ENCODE measurements around the gene TTLL11. TPM values are rescaled to one million over a fixed set of nuclear protein-coding genes. Genes with fewer than 3 reads are reported as not detected.

The TTLL11 gene
- total RNA-seq, 1 donor = 6.2 TPM

- no peak overlapping the region for H3K4me3 ChIP-seq (ENCODE audit: insufficient read depth, low read length)
- peaks cover 8% of the 10 kb centered on the region for H4K20me1 ChIP-seq (ENCODE audit: insufficient read depth, low read length)
- TF ChIP-seq CTCF (IDR thresholded peaks at IDR 0.05; ENCODE audit: extremely low read depth, low read depth, low read length) = no peak
- H3K36me3 ChIP-seq (ENCODE audit: insufficient read depth, low read length) = no peaks in the 10 kb centered on the region
- H3K27ac ChIP-seq (ENCODE audit: low read depth, low read length) = no peak overlapping the region
- H2AFZ ChIP-seq (ENCODE audit: low read length) = no peak overlapping the region
- no peaks in the 10 kb centered on the region for H3K27me3 ChIP-seq (ENCODE audit: insufficient read depth, low read length)
- no peaks in the 10 kb centered on the region for H3K9me3 ChIP-seq (ENCODE audit: low read depth, low read length)
- no peak overlapping the region for H3K4me2 ChIP-seq (ENCODE audit: insufficient read depth, low read length)
- H3K79me2 ChIP-seq (ENCODE audit: insufficient read depth, low read length) = no peaks in the 10 kb centered on the region
- peaks cover 18% of the 10 kb centered on the region for H3K4me1 ChIP-seq (ENCODE audit: insufficient read depth, low read length)
- DNase-seq (ENCODE audit: insufficient read length, low spot score, missing footprints) = no peak
These were observed 56.7 kb downstream of the TTLL11 start for GRCh38 chr9:122036408-122036807.

- no peaks in the 10 kb centered on the region for H3K36me3 ChIP-seq (ENCODE audit: insufficient read depth, low read length)
- no peaks in the 10 kb centered on the region for H3K27me3 ChIP-seq (ENCODE audit: insufficient read depth, low read length)
- no peaks in the 10 kb centered on the region for H3K79me2 ChIP-seq (ENCODE audit: insufficient read depth, low read length)
- peaks cover 11% of the 10 kb centered on the region for H3K4me1 ChIP-seq (ENCODE audit: insufficient read depth, low read length)
- no peak for DNase-seq (ENCODE audit: insufficient read length, low spot score, missing footprints)
- peaks cover 5% of the 10 kb centered on the region for H4K20me1 ChIP-seq (ENCODE audit: insufficient read depth, low read length)
- H3K4me3 ChIP-seq (ENCODE audit: insufficient read depth, low read length) = no peak overlapping the region
- H3K4me2 ChIP-seq (ENCODE audit: insufficient read depth, low read length) = peak overlapping the region; percentile 14
- H2AFZ ChIP-seq (ENCODE audit: low read length) = no peak overlapping the region
- TF ChIP-seq CTCF (IDR thresholded peaks at IDR 0.05; ENCODE audit: extremely low read depth, low read depth, low read length) = no peak
- no peaks in the 10 kb centered on the region for H3K9me3 ChIP-seq (ENCODE audit: low read depth, low read length)
- no peak overlapping the region for H3K27ac ChIP-seq (ENCODE audit: low read depth, low read length)
These were observed 59.2 kb downstream of the TTLL11 start for GRCh38 chr9:122033775-122034373.

DNA sequence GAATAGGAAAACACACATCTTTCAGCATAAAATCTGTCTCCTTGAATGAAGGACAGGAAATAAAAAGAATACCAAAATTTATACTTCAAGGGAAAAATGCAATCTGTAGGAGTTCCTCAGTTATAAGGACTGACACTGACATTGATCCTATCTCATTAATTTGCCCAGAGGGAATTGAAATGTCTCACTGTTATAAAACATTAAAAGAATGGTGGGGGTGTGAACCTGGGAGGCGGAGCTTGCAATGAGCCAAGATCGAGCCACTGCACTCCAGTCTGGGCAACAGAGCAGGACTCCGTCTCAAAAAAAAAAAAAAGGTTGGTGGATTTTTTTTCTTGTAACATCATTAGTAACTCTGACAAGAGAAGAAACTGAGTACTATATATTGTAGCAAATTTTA, 60.8 kb downstream of the TTLL11 start:
- TF ChIP-seq CTCF (IDR thresholded peaks at IDR 0.05; ENCODE audit: extremely low read depth, low read depth, low read length) = no peak
- H3K4me1 ChIP-seq (ENCODE audit: insufficient read depth, low read length) = peaks cover 11% of the 10 kb centered on the region
- H2AFZ ChIP-seq (ENCODE audit: low read length) = no peak overlapping the region
- DNase-seq (ENCODE audit: insufficient read length, low spot score, missing footprints) = no peak
- H3K27me3 ChIP-seq (ENCODE audit: insufficient read depth, low read length) = no peaks in the 10 kb centered on the region
- peaks cover 5% of the 10 kb centered on the region for H4K20me1 ChIP-seq (ENCODE audit: insufficient read depth, low read length)
- H3K79me2 ChIP-seq (ENCODE audit: insufficient read depth, low read length) = no peaks in the 10 kb centered on the region
- H3K27ac ChIP-seq (ENCODE audit: low read depth, low read length) = no peak overlapping the region
- H3K36me3 ChIP-seq (ENCODE audit: insufficient read depth, low read length) = no peaks in the 10 kb centered on the region
- H3K4me2 ChIP-seq (ENCODE audit: insufficient read depth, low read length) = no peak overlapping the region
- H3K9me3 ChIP-seq (ENCODE audit: low read depth, low read length) = no peaks in the 10 kb centered on the region
- H3K4me3 ChIP-seq (ENCODE audit: insufficient read depth, low read length) = no peak overlapping the region

GRCh38 chr9:122031776-122032175, 61.3 kb downstream of the TTLL11 start:
- Histone ChIP-seq H3K27ac (ENCODE audit: low read depth, low read length) (no peak overlapping the region), H3K4me1 (ENCODE audit: insufficient read depth, low read length) (peaks cover 9% of the 10 kb centered on the region), H3K9me3 (ENCODE audit: low read depth, low read length) (no peaks in the 10 kb centered on the region), H4K20me1 (ENCODE audit: insufficient read depth, low read length) (peaks cover 5% of the 10 kb centered on the region), H3K4me2 (ENCODE audit: insufficient read depth, low read length) (no peak overlapping the region), H2AFZ (ENCODE audit: low read length) (no peak overlapping the region), H3K79me2 (ENCODE audit: insufficient read depth, low read length) (no peaks in the 10 kb centered on the region), H3K36me3 (ENCODE audit: insufficient read depth, low read length) (no peaks in the 10 kb centered on the region), H3K27me3 (ENCODE audit: insufficient read depth, low read length) (no peaks in the 10 kb centered on the region), H3K4me3 (ENCODE audit: insufficient read depth, low read length) (no peak overlapping the region)
- TF ChIP-seq CTCF (IDR thresholded peaks at IDR 0.05; ENCODE audit: extremely low read depth, low read depth, low read length) = no peak
- DNase-seq (ENCODE audit: insufficient read length, low spot score, missing footprints) = peak; percentile 44
